UCSD-AML1 (cell line): ENCODE data around the gene SDR42E1.
"Not testable (repeated sequence)": the region's sequence is repeated elsewhere in the genome, so short reads cannot be mapped to it uniquely, and the experiment has no call there.

Experiments used
- DNase-seq: peaks from one replicate; lab custom pipeline; 2025; ENCODE audit not compliant: unreplicated experiment; lab: John Stamatoyannopoulos, UW

SDR42E1 gene

DNA sequence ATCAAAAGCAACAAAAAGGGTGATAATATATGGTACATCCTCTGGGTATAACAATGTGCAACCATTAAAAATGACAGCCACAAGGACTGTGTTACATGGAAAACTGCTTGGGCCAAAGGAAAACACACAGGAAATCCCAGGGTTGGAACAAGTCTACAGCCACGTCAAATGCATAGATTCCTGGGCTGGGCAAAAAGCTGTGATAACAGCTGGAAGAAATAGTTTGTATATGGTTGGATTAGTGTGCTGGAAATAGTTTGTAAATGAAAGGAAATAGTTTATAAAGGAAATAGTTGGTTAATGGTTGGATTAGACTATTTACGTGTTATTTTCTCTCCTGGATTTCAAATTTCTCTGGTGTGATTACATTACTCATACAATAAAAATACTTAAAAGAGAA is 26.4 kb upstream of the SDR42E1 start:
- DNase-seq: no peak

DNA sequence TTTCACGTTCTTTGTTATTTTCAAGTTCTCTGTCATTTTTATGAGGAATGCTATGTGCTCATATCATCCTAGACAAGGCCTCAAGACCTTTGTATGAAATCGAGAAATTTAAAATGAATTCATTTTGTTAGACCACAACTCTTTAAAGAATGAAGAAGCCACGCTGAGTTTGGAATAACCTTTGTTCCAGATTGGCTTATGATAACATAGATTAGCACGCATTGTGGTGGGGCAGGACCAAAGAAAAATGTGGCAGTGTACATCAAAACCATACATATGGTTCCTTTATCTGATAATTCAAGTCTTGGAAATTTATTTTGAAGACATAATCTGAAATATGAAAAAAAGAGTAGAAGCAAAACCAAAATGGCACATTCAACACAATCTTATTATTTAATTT is 26.0 kb upstream of the SDR42E1 start:
- DNase-seq: no peak

DNA sequence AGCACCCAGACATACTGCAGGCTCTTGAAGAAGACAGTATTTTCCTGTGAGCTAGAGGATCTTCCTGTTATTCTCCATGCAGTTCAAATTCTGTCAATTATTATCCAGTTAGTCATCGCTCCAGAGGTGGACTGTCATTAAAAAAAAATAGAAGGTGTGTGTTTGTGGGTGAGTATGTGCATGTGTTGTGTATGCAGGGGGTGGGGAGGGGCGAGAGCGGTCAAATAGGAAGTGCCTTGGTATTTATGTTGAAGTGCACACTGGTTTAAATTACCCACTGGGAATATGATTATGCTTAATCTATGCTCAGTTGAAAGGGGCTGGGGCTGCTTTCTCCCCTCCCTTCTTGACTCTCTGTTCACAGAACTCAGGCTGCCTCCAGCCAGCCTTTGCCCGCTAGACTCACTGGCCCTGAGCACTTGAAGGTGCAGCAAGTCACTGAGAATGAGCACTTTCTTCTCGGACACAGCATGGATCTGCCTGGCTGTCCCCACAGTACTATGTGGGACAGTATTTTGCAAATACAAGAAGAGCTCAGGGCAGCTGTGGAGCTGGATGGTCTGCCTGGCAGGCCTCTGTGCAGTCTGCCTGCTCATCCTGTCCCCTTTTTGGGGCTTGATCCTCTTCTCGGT is 23.8 kb upstream of the SDR42E1 start, which contains the start of gene HSD17B2:
Gene HSD17B2, plus strand, starts transcription at position 273 of the 632 bp plus-strand sequence. Its CDS starts 172 bp downstream, at position 445.
- no peak for DNase-seq

DNA sequence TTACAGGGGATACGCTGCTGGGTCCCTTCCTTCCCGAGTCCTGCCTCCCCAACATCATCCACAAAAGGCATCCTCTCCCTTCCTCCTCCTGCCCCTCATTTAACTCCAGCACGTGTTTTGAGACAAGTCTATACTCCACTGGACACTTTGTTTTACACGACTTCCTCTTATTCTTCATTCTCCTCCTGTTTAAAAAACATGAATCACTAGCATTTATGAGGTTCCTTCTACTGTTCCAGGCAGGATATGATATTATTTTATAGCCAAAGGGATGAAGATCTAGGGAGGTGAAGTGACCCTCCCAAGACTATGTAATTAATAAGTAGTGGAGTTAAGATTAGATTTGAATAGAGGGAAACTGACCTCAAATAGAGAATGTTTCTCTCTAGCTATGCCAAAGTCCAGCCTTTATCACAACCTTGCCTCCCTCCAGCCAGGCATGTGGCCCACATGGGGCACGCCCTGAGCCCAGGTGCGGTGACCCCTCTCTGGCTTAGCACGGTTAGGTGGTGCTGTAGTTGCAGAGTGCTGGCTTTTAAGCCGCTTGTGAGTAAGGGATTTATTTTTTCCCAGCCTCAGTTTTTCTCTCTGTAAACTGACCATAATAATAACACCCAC is 22.5 kb upstream of the SDR42E1 start:
- no peak for DNase-seq

DNA sequence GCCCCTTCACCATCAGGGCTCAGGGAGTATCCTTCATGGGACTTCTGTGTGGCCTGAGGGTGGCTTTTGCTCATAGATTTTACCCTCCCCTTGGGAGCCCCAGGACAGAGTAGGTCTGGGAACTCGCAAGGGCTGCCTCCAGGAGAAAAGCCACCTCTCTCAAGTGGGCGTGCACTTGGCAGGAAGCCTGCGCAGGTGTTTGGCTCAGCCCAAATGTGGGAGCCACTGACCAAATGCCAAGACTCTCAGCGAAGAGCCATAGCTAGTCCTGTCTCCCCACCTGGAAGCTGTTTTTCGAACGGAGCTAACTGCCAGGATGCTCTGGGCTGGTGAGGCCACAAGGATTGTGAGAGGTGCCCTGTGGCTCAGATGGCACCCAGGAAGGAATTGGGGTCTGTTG is 21.7 kb upstream of the SDR42E1 start:
- DNase-seq: no peak

DNA sequence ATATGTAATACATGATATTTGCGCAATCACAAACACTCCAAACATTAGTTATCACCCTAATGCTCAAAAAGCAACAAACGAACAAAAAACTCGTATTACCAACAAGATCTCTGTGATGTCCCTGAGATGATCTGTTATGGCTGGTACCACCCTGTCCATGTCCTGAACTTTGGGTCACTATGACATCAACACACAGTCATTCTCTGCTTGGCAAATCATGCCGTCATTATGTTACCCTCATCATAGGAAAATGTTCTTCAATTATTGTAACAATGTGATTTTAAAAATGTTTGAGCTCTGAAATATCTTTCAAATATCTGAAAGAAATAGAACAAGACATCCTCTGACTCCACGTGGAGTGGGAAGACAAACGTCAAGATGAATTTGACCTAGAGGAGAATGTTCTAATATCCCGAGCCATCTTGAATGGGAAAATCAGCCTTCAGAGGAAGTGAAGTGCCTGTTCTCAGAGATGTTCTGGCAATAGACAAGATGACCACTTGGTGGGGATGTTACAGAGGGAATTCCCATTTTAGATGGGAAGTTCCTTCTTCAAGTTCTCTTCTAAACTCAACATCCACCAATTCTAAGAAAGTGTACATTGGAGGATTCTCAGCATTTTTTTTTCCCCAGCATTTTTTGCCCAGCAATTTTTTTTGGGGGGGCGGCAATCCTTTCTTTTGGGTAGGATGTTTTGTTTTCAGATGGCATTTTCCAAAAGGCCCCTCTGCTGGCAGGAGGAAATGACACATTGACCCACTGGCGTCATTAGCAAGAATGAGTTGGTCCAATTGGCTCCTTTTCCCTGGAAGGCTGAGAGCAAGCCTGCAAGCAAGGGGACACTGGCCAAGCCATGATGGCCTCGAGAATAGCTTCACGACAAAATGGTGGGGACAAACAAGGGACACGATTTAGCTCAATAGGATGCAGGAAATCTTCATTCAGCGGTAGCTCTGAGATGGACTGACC is 20.1 kb upstream of the SDR42E1 start:
- DNase-seq: no peak

DNA sequence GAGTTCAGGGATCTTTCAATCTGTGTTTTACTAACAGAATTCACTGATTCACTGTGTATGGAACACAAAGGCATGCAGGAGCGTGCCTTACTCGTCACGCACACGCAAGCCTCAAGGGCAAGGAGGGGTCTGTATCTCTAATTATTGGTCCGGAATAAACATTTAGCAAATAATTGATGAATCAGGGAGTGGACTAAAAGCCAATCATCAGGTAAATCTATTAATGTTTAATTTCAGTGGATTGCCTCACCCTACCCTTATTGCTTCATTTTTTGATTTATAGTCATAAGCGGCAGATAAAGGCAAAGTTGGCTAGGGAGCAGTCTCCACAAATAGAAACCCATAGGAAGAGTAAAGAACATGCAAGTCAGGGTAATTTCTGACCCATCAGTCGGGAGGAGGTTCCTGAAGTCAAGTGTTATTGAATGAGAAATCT is 16.4 kb upstream of the SDR42E1 start:
- no peak for DNase-seq

DNA sequence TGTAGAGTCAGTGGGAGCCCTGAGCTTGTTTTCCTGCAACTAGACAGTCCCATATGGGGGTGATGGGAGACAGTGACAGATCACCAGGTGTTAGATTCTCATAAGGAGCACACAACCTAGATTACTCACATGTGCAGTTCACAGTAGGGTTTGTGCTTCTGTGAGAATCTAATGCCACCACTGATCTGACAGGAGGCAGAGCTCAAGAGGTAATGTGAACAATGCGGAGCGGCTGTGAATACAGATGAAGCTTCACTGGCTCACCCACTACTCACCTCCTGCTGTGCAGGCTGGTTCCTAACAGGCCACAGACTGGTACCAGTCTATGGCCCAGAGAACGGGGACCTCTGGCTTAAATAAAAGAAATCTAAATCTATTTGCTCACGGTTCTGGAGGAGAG is 13.6 kb upstream of the SDR42E1 start:
- no peak for DNase-seq

DNA sequence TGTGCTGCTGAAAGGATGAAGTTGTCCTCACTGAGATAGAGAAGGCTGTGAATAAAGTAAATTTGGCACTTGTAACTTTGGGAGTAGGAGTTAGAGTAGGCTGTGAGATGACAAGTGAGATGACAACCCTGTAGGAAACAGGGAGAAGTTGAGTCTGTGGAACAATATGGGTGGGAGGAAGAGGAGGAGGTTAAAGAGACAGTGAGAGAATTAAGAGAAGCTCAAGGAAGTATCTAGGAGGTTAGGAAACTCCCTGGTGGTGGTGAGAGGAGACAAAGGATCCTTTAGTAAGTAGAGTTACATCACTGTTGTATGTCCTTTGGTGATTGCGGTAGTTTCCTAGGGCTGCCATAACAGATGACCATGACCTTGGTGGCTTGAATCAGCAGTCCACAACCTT is 13.0 kb upstream of the SDR42E1 start:
- DNase-seq: no peak

DNA sequence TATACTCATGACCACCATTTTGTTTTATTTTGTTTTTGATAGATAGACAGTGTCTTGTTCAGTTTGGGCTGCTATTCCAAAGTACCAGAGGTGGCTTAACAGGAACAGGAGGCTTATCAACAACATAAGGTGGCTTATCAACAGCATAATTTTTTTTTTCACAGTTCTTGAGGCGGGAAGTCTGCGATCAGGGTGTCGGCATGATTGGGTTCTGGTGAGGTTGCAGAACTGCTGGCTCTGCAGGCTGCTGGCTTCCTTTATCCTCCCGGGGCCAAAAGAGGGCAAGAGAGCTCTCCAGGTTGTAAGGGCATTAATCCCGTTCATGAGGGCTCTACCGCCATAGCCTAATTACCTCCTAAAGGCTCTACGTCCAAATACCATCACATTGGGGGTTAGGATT is 11.9 kb upstream of the SDR42E1 start:
- no peak for DNase-seq

DNA sequence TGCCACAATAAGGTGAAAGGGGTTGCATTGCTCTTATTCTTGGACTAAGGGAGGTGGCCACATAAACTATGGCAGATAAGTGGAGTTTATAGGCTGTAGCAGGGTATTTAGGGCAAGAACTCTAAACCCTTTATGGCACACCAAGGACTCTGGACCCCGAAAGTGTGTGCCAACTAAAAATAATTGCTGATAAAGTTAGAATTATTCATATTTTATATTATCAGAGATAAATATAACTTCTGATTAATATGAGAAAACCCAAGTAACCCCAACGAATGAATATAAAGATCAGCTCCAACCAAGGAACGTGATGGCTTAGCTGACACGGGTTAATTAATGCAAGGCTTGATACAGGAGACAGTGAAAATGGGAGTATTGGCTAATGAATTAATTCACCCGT is 8.8 kb upstream of the SDR42E1 start:
- DNase-seq: no peak

DNA sequence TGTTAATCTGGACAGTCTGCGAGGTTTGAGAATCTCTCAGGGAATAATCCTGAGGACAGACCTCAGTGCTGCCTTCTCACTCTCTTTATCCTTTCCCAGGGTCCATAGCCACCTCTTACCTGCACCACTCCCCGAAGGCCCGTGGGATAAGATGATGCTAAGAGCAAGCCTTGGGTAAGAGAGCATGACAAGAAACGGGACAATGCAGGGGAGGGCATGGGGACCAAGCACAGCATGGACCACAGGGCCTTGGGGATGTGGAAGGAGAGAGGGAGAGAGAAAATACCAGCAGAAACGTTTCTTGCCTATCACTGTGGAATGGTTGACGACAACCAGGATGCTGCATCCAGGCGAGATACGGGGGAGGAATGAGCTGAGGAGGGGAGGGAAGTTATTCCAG is 8.3 kb upstream of the SDR42E1 start:
- no peak for DNase-seq

DNA sequence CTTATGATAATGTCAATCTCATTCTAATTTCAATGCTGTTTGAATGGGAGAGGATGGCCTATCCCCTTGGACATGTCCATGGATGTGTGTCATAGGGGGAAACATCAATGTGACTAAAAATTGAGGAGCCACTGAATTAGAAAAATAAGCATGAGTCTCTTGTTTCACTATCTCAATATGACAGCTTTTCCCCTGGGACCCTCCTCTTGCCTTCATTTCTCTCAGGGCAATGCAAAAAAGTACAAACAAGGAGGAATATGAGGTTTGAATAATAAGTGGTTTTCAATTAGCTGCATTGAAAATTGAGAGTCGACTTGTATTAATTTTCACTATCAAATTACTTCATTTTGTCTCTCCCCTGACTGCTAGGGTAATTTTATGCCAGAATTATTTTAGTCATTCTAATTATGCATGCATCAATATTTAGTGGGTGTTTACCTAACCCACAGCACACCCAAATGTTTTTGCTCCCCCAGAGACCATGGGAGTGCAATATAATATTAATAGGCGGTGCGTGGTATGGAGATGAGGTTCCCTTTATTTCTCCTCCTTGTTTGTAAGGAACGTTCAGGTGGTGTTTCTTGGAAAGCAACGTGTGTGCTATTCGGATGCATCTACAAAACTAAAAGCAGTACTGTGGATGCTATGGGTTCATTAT is 6.8 kb upstream of the SDR42E1 start:
- no peak for DNase-seq

DNA sequence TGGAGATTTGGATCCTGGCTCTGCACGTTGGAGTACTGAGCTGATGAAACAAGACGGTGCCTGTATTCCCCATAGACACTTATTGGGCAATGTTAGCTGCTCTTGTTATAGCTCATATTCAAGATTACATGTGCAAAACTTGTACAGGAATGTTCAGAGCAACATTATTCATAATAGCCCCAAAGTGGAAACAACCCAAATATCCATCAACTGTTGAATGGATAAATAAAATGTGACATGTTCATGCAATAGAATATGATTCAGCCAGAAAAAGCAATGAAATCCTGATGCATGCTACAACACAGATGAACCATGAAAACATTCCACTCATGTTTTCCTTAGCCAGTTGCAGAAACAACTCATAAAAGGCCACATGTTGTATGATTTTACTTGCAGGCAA is 5.7 kb upstream of the SDR42E1 start:
- no peak for DNase-seq

DNA sequence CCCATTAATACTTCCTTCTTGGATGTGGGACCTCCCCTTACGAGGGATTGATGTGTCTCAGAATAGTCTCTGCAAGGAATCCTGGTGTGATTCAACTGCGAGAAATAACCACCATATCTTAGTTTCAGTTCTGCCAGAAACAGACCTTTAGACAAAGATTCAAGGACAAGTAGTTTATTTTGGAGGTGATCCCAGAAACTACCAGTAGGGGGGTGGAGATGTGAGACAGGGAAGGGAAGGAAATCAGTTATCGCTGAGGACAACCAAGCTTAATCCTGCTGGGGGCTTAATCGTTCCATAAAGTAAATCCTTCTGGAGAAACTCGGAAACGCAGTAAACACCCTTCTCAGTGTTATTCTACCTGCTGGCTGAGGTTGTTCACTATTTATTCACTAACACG is 5.0 kb upstream of the SDR42E1 start:
- DNase-seq: no peak

DNA sequence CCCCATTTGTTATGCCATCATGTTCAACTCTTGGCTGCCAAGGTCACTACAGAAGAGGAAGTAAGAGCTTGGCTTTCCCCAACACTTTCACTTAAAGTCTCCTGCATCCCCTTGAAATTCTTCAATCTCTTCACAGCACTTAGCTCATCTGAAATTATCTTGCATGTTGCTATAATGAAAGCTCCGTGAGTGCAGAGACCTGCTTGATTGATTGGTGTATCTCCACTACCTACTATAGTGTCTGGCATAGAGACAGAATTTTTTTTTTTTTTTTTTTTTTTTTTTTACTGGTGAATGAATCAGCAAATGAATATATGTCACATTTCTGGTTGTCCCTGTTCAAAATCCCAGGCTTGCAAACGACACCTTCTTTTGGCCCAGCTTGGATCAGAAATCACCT is 1.9 kb upstream of the SDR42E1 start:
- no peak for DNase-seq

DNA sequence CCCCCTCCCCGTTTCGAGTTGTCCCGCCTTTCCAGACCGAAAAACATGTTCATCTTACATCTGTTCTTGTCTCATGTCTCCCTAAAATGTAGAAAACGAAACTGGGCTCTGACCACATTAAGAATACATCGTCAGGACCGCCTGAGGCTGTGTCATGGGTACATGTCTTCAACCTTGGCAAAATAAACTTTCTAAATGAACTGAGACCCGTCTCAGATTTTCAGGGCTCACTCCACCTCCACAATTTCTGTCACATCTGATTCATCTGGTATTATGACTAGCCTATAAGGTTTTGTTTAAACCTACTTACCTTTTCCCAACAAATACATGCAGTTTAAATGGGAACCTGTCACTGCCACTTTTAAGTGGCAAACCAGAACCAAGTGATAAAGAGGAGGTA is 621 bp downstream of the SDR42E1 start:
- DNase-seq: no peak

DNA sequence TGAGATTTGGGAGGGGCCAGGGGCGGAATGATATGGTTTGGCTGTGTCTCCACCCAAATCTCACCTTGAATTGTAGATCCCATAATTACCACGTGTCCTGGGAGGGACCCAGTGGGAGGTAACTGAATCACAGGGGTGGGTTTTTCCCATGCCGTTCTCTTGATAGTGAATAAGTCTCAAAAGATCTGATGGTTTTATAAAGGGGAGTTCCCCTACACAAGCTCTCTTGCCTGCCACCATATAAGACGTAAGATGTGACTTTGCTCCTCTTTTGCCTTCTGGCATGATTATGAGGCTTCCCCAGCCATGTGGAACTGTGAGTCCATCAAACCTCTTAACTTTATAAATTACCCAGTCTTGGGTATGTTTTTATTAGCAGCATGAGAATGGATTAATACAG is 1.5 kb downstream of the SDR42E1 start:
- DNase-seq: not testable (repeated sequence)

DNA sequence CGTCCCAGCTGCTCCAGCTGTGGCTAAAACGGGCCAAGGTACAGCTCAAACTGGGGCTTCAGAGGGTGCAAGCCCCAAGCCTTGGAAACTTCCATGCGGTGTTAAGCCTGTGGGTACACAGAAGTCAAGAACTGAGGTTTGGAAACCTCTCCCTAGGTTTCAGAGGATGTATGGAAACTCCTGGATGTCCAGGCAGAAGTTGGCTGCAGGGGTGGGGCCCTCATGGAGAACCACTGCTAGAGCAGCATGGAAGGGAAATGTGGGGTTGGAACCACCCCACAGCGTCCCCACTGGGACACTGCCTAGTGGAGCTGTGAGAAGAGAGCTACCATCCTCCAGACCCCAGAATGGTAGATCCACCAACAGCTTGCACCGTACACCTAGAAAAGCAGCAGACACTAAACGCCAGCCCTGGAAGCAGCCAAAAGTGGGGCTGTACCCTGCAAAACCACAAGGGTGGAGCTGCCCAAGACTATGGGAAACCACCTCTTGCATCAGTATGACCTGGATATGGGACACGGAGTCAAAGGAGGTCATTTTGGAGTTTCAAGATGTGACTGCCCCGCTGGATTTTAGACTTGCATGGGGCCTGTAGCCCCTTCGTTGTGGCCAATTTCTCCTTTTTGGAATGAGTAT is 2.2 kb downstream of the SDR42E1 start:
- no peak for DNase-seq

DNA sequence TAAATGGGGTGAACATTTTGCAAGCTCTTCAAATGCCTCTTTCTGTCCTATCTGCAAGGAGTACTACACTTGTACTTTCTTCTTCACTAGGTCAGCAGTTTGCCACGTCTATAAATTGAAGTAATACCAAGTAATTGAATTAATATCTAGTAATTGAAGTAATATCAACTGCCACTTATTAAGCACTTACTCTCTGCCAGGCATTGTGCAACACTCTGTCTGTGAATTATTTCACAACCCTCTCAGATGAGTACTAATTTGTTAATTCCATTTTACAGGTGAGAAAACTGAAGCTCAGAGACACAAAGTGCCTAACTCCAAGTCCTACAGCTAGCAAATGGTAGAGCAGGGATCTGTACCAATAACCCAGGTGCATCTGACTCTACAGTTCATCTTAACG is 4.1 kb downstream of the SDR42E1 start:
- no peak for DNase-seq

DNA sequence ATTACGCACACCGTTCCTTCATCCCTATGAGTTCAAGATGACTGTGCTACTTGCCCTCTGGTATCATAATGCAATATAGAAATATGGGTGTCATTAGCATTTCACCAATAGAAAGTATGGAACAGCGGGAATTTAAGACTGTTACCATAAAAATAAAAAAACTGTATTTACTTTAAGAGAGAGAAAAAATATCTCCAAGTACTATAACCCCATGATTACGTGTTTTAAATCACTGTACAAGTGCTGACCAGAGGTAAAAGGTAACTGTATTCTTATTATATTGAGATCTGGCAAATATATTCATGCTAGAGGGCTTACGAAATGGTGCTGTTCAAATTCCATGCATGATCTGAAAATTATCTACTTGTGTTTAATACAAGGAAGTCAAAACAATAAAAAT is 5.2 kb downstream of the SDR42E1 start:
- DNase-seq: no peak
